GM23248 (cell line): ENCODE results near the gene PGBD5.

Experiments used
- EZH2 ChIP-seq: fragments of 200-600 bp; sonication (generic); IDR thresholded peaks from 2 replicates; pipeline ENCODE4 v1.6.1; 2018; ENCODE audit warnings: antibody characterized with exemption, mild to moderate bottlenecking; ENCODE audit not compliant: insufficient read depth, poor library complexity, severe bottlenecking
- EZH2phosphoT487 ChIP-seq: fragments of 200-600 bp; sonication (generic); IDR thresholded peaks from 2 replicates; pipeline ENCODE4 v1.6.1; 2018; ENCODE audit warnings: antibody characterized with exemption, moderate library complexity, mild to moderate bottlenecking, low read depth; ENCODE audit not compliant: insufficient read depth

DNA sequence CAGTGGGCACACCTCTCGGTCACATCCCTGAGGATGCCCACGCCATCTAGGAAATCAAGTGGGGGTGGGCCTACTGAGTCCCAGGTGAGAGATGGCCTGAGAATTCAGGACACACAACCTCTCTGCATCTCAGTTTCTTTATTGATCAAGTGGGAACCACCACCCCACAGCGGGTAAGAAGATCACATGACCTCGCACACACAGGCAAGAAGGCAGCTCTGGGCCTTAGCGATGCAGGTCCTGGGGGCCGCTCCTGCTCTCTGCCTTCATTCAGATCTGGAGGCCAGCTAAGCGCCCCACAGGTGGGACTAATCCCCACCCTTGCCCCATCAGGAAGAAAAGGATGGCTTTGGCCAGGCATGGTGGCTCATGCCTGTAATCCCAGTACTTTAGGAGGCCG lies 63.2 kb downstream of the PGBD5 start:
- TF ChIP-seq EZH2phosphoT487 (no peak), EZH2 (no peak)
